Testis (tissue), 2 donors: ENCODE data around the gene TMEM209.

Experiments
- POLR2A ChIP-seq: fragments of 450-650 bp; IDR thresholded peaks from one replicate; pipeline ENCODE4 v1.6.1; 2017; ENCODE audit warnings: antibody characterized with exemption, mild to moderate bottlenecking, moderate library complexity
- TF ChIP-seq, protein P1 (sequence below), 3 experiments: fragments of 450-650 bp in 2 of 3; fragments of 200-600 bp in 1 of 3; sonication (generic) in 1 of 3; IDR thresholded peaks; one replicate each; pipeline ENCODE4 v1.5.1; 2016 to 2019; ENCODE audit warnings: antibody characterized with exemption in 3 of 3, mild to moderate bottlenecking in 2 of 3, moderate library complexity in 1 of 3

DNA sequence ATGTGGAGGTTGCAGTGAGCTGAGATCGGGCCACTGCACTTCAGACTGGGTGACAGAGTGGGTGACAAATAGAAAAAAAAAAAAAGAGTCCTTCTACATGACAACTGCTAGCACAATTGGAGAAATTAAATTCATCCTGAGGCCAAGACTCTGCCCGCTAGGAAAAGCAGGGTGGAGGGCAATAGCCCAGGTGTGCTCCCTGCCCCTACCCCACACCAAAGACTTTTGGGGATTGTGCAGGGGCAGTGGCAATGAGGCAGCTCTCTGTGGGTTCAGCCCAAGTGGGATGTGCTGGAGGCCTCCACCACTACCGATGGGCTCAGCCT, 61.3 kb downstream of the TMEM209 start:
- TF ChIP-seq, protein P1, sequence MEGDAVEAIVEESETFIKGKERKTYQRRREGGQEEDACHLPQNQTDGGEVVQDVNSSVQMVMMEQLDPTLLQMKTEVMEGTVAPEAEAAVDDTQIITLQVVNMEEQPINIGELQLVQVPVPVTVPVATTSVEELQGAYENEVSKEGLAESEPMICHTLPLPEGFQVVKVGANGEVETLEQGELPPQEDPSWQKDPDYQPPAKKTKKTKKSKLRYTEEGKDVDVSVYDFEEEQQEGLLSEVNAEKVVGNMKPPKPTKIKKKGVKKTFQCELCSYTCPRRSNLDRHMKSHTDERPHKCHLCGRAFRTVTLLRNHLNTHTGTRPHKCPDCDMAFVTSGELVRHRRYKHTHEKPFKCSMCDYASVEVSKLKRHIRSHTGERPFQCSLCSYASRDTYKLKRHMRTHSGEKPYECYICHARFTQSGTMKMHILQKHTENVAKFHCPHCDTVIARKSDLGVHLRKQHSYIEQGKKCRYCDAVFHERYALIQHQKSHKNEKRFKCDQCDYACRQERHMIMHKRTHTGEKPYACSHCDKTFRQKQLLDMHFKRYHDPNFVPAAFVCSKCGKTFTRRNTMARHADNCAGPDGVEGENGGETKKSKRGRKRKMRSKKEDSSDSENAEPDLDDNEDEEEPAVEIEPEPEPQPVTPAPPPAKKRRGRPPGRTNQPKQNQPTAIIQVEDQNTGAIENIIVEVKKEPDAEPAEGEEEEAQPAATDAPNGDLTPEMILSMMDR (IDR thresholded peaks at IDR 0.05) = no peak
- TF ChIP-seq POLR2A = no peak
